ENCODE measurements around the gene TBX20. TPM values are rescaled to one million over a fixed set of nuclear protein-coding genes. Genes with fewer than 3 reads are reported as not detected.

Gene TBX20
- total RNA-seq, 1 experiment from 2014 or later = not detected

Other genes with a start within 250 kb of the TBX20 start
- gene DPY19L1, start 216.6 kb downstream of the TBX20 start, total RNA-seq (2021) = 14.3 and 14.9 TPM in 2 replicates